B cell (primary cell): ENCODE data around the gene WBP2. TPM values are rescaled to one million over a fixed set of nuclear protein-coding genes. Genes with fewer than 3 reads are reported as not detected.

Source experiments
- ATAC-seq: fragments of 200-7000 bp; cut with Tn5 transposase; one replicate; pipeline ENCODE4 v1.10.0; 2021; ENCODE audit warnings: low read depth, mild to moderate bottlenecking, moderate number of reproducible peaks, moderate library complexity
- CTCF ChIA-PET: fragments of 350-600 bp; sonication (Branson Sonifier 250); formaldehyde crosslinking; loops from one replicate; lab custom pipeline; 2021; ENCODE audit warnings: antibody characterized with exemption, inconsistent platforms; lab: Charles Lee
- POLR2A ChIA-PET: fragments of 350-600 bp; sonication (Branson Sonifier 250); formaldehyde crosslinking; loops from one replicate; lab custom pipeline; 2021; ENCODE audit warnings: antibody characterized with exemption; lab: Charles Lee
- DNase-seq: peaks from one replicate; pipeline ENCODE4 v3.0.0; 2013
- H2AFZ ChIP-seq: 2 replicates; pipeline ENCODE4 v1.6.1; 2012; ENCODE audit warnings: mild to moderate bottlenecking, low read depth, low read length; ENCODE audit not compliant: insufficient read depth, poor library complexity, severe bottlenecking
- H3K27ac ChIP-seq, 2 donors: 1 replicate in 1 of 2; 2 replicates in 1 of 2; pipeline ENCODE4 v1.5.1; 2012 to 2013; ENCODE audit warnings: low read length in 2 of 2, mild to moderate bottlenecking in 2 of 2, moderate library complexity in 1 of 2
- H3K27me3 ChIP-seq, 4 experiments: fragments of 200-600 bp in 1 of 4; sonication (generic) in 1 of 4; replicated peaks in 1 of 4; 1 replicate in 2 of 4; 2 replicates in 2 of 4; pipeline versions ENCODE4 v1.6.1 to v1.7.0; 2013 to 2016; ENCODE audit warnings: low read length in 3 of 4, mild to moderate bottlenecking in 2 of 4, mixed read lengths in 1 of 4, moderate library complexity in 1 of 4; ENCODE audit not compliant: insufficient read depth in 4 of 4, control insufficient read depth in 3 of 4; ENCODE audit errors: control extremely low read depth in 1 of 4
- H3K36me3 ChIP-seq, 2 experiments: replicated peaks in 1 of 2; 1 replicate in 1 of 2; 2 replicates in 1 of 2; pipeline versions ENCODE4 v1.6.1 to v1.7.1; 2013; ENCODE audit warnings: low read length in 1 of 2; ENCODE audit not compliant: insufficient read depth in 2 of 2, control insufficient read depth in 1 of 2; ENCODE audit errors: control extremely low read depth in 1 of 2, extremely low read depth in 1 of 2
- H3K4me1 ChIP-seq, 2 donors: fragments of 200-600 bp in 1 of 2; sonication (generic) in 1 of 2; 1 replicate in 1 of 2; 2 replicates in 1 of 2; pipeline versions ENCODE4 v1.5.1 to v1.6.1; 2013 to 2017; ENCODE audit warnings: low read length in 2 of 2; ENCODE audit not compliant: control insufficient read depth in 2 of 2, insufficient read depth in 2 of 2
- H3K4me2 ChIP-seq: replicated peaks from 2 replicates; pipeline ENCODE3; 2012; ENCODE audit warnings: mild to moderate bottlenecking, low read depth, low read length; ENCODE audit not compliant: poor library complexity, severe bottlenecking
- H3K4me3 ChIP-seq, 5 experiments: fragments of 200-600 bp in 1 of 5; sonication (generic) in 1 of 5; 1 replicate in 3 of 5; 2 replicates in 2 of 5; pipeline versions ENCODE4 v1.5.1 to v1.7.0; 2011 to 2016; ENCODE audit warnings: low read length in 4 of 5, mild to moderate bottlenecking in 4 of 5, low read depth in 2 of 5, control low read depth in 1 of 5, moderate library complexity in 1 of 5; ENCODE audit not compliant: insufficient read depth in 1 of 5; ENCODE audit errors: control extremely low read depth in 1 of 5, extremely low read depth in 1 of 5
- H3K79me2 ChIP-seq: fragments of 200-600 bp; sonication (generic); one replicate; pipeline ENCODE4 v1.6.0; 2016; ENCODE audit warnings: low read length; ENCODE audit not compliant: control insufficient read depth, insufficient read depth
- H3K9ac ChIP-seq: fragments of 200-600 bp; sonication (generic); 2 replicates; pipeline ENCODE4 v1.6.1; 2017; ENCODE audit warnings: mild to moderate bottlenecking, low read length, moderate library complexity
- H3K9me3 ChIP-seq, 3 donors: one replicate each; pipeline versions ENCODE4 v1.6.1 to v1.7.1; 2013; ENCODE audit warnings: low read length in 2 of 3; ENCODE audit not compliant: control insufficient read depth in 2 of 3, insufficient read depth in 1 of 3; ENCODE audit errors: control extremely low read depth in 1 of 3
- H4K20me1 ChIP-seq: 2 replicates; pipeline ENCODE4 v1.6.0; 2012; ENCODE audit warnings: mild to moderate bottlenecking, low read length; ENCODE audit not compliant: insufficient read depth, control insufficient read depth, poor library complexity, severe bottlenecking
- H3K27ac Mint-ChIP-seq: one replicate; pipeline ENCODE4 v1.8.0; 2021; ENCODE audit warnings: mixed read lengths
- H3K27me3 Mint-ChIP-seq: one replicate; pipeline ENCODE4 v1.8.0; 2021; ENCODE audit warnings: mixed read lengths
- H3K4me1 Mint-ChIP-seq: one replicate; pipeline ENCODE4 v1.8.0; 2021; ENCODE audit warnings: mixed read lengths
- H3K4me3 Mint-ChIP-seq: one replicate; pipeline ENCODE4 v1.8.0; 2021; ENCODE audit warnings: mixed read lengths
- H3K9me3 Mint-ChIP-seq: one replicate; pipeline ENCODE4 v1.8.0; 2022; ENCODE audit warnings: mixed read lengths; ENCODE audit not compliant: insufficient read depth
- CTCF ChIP-seq: fragments of 200-600 bp; IDR thresholded peaks from one replicate; pipeline ENCODE4 v1.8.0; 2022; ENCODE audit warnings: antibody characterized with exemption, mild to moderate bottlenecking
- EZH2 ChIP-seq: IDR thresholded peaks from 2 replicates; pipeline ENCODE4 v1.6.1; 2012; ENCODE audit warnings: borderline replicate concordance, low read depth, mild to moderate bottlenecking, moderate library complexity, low read length; ENCODE audit not compliant: insufficient read depth, poor library complexity, severe bottlenecking
- WGBS: methylation state at CpG from one replicate; pipeline ENCODE4 v1.1.5; 2013; ENCODE audit warnings: missing lambda C conversion rate; ENCODE audit not compliant: insufficient coverage; 5-methylcytosine and 5-hydroxymethylcytosine counted together
- intact Hi-C: fragments of 100-400 bp; cut with micrococcal nuclease; formaldehyde crosslinking; loops from one replicate; pipeline ENCODE4 v1.10.0; 2022
- polyA plus RNA-seq: library from polyadenylated mRNA; depleted of rRNA; stranded (reverse); fragments of >200 nt; gene quantifications from 2 replicates; pipeline ENCODE4 v1.2.3, GENCODE V29; 2012
- total RNA-seq, 2 donors: library from RNA; stranded (reverse); fragments of 120-200 nt in 1 of 2; gene quantifications; 1 replicate in 1 of 2; 2 replicates in 1 of 2; pipeline versions ENCODE4 v1.2.3 to v1.2.4, GENCODE V29; 2013 to 2022

Gene WBP2
- total and polyA plus RNA-seq, 2 donors (not counting 1 experiment from before 2014, with no cell fraction given) = 88.6 to 140 TPM

GRCh38 chr17:75835654-75835987 is 19.5 kb downstream of the WBP2 start:
- no peaks in the 10 kb centered on the region for H3K9me3 ChIP-seq
- ATAC-seq = no peak
- H2AFZ ChIP-seq = no peak overlapping the region
- no peak overlapping the region for H3K4me3 Mint-ChIP-seq
- no peak overlapping the region for H3K27ac Mint-ChIP-seq
- no peaks in the 10 kb centered on the region for H3K79me2 ChIP-seq
- ChIA-PET POLR2A (interaction anchor here (0.5 to 0.9 kb wide), 2 partner anchors 20 to 62 kb away, joined by 3 to 9 read pairs; partner anchors contain the start of gene WBP2), CTCF (interaction anchor here (0.5 to 3.4 kb wide), 3 partner anchors 9 to 171 kb away, joined by 4 to 11 read pairs (median 4); no protein-coding TSS in a partner anchor)
- no peak overlapping the region for H3K4me3 ChIP-seq
- no peak for DNase-seq
- no peaks in the 10 kb centered on the region for H3K27me3 Mint-ChIP-seq
- intact Hi-C loops = no loop called here
- no peak overlapping the region for H3K9ac ChIP-seq
- WGBS = 100% methylated on average over 3 of the region's 9 CpGs
- H3K27ac ChIP-seq = no peak overlapping the region
- peaks cover 0 to 57% of the 10 kb centered on the region in 2 experiments for H3K36me3 ChIP-seq
- H3K4me1 Mint-ChIP-seq = peaks cover 13% of the 10 kb centered on the region
- H3K4me2 ChIP-seq = no peak overlapping the region
- TF ChIP-seq EZH2 (no peak), CTCF (no peak)
- peaks cover 4 to 5% of the 10 kb centered on the region in 2 donors for H3K4me1 ChIP-seq
- no peaks in the 10 kb centered on the region for H3K27me3 ChIP-seq
- no peaks in the 10 kb centered on the region for H3K9me3 Mint-ChIP-seq
- no peaks in the 10 kb centered on the region for H4K20me1 ChIP-seq

DNA sequence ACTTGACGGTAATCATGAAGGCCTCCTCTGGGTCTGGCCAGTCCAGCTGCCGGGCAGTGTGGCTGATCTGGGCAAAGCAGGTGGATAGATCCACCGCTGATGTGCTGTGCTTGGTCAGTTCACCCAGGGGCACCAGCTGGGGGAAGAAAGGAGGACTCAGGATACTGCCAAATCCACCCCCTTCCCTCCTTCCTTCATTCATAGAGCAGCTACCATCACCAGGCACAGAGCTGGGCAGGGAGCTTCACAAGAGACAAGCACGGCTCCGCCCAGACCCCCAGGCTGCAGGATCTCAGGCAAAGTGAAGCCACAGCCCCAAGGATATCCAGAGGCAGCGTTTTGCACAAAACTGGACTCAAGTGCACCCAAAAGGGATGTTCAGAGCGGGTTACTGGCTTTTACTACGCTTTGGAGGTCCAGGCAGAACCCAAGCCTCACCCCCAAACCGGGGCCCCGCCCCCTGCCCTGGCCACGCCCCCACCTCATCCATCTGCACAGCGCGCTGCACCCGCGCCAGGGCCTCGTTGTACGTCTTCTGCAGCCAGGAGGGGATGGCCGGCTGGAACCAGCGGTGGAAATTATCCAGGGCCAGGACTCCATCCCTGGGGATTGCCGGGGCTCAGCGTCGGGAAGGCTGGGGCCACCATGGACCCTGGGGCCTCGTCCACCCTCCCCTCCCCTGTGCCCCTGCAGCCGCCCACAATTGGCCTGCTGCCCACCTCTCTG is 20.0 kb downstream of the WBP2 start:
- Histone ChIP-seq H3K4me3 (no peak overlapping the region), H3K27ac (no peak overlapping the region), H3K9ac (no peak overlapping the region), H3K27me3 (no peaks in the 10 kb centered on the region), H3K9me3 (no peaks in the 10 kb centered on the region), H3K36me3 (peaks cover 0 to 58% of the 10 kb centered on the region in 2 experiments), H2AFZ (no peak overlapping the region), H4K20me1 (no peaks in the 10 kb centered on the region), H3K4me1 (peaks cover 4 to 5% of the 10 kb centered on the region in 2 donors), H3K79me2 (no peaks in the 10 kb centered on the region), H3K4me2 (no peak overlapping the region)
- ChIA-PET CTCF (interaction anchor here (0.5 to 3.4 kb wide), 3 partner anchors 8 to 171 kb away, joined by 3 to 11 read pairs (median 4); no protein-coding TSS in a partner anchor), POLR2A (interaction anchor here (0.5 to 1.1 kb wide), 3 partner anchors 20 to 62 kb away, joined by 3 to 9 read pairs (median 4); partner anchors contain the start of gene WBP2)
- 96% methylated on average over 20 of the region's 24 CpGs for WGBS
- H3K9me3 Mint-ChIP-seq = no peaks in the 10 kb centered on the region
- no peak for DNase-seq
- ATAC-seq = no peak
- peaks cover 13% of the 10 kb centered on the region for H3K4me1 Mint-ChIP-seq
- no peak overlapping the region for H3K27ac Mint-ChIP-seq
- intact Hi-C loops = no loop called here
- H3K4me3 Mint-ChIP-seq = no peak overlapping the region
- H3K27me3 Mint-ChIP-seq = no peaks in the 10 kb centered on the region
- TF ChIP-seq CTCF (no peak), EZH2 (no peak)
